ENCODE results near the gene EFNA1. TPM values are rescaled to one million over a fixed set of nuclear protein-coding genes. Genes with fewer than 3 reads are reported as not detected.
A peak's percentile ranks its signal among the peaks of the same experiment; 100 is the strongest.

EFNA1 gene
- total and polyA plus RNA-seq, 2 of the 8 experiments (the other 6 are each of a cell fraction or from before 2014, with no cell fraction given), result 4.9 to 14.6 TPM

- no peak overlapping the region for H3K9ac ChIP-seq (replicated peaks in 1 of 4; ENCODE audit: extremely low read depth in 1 of 4, low read depth in 3 of 4, low read length in 3 of 4)
- FAIRE-seq, result no peak
- no peak overlapping the region for H2BK12ac ChIP-seq (ENCODE audit: low read depth, low read length)
- H3K4me1 ChIP-seq (replicated peaks in 1 of 4; ENCODE audit: control insufficient read depth in 3 of 4, insufficient read depth in 4 of 4, low read length in 3 of 4), result peaks cover 16 to 46% (median 32%) of the 10 kb centered on the region in 4 experiments
- peaks cover 27% of the 10 kb centered on the region for H3K23me2 ChIP-seq (ENCODE audit: low read depth, low read length)
- H3K56ac ChIP-seq (replicated peaks; ENCODE audit: insufficient read length, low read depth, low read length), result no peak overlapping the region
- peak in 1 of 2 experiments; percentile 48 for DNase-seq (ENCODE audit: low read depth in 1 of 2, low spot score in 2 of 2)
- no peak overlapping the region for H2AFZ ChIP-seq (ENCODE audit: low read length)
- H3K27me3 ChIP-seq (replicated peaks in 1 of 4; ENCODE audit: control insufficient read depth in 3 of 4, extremely low read depth in 1 of 4, insufficient read depth in 3 of 4, low read length in 3 of 4), result peaks cover 33 to 50% (median 47%) of the 10 kb centered on the region in 4 experiments
- H4K91ac ChIP-seq (replicated peaks; ENCODE audit: insufficient read length, low read length), result no peak overlapping the region
- no peak overlapping the region for H4K5ac ChIP-seq (ENCODE audit: insufficient read length, low read depth, low read length)
- H4K20me1 ChIP-seq (replicated peaks in 1 of 2; ENCODE audit: control insufficient read depth in 1 of 2, insufficient read depth in 2 of 2, low read length in 2 of 2), result no peaks in the 10 kb centered on the region
- no peaks in the 10 kb centered on the region for H3K36me3 ChIP-seq (ENCODE audit: control insufficient read depth in 2 of 4, insufficient read depth in 4 of 4, low read length in 3 of 4)
- H2BK20ac ChIP-seq (ENCODE audit: low read length), result no peak overlapping the region
- POLR2A ChIA-PET (ENCODE audit: partially characterized antibody), result interaction anchor here (0.5 to 2.4 kb wide), 9 partner anchors 8 to 815 kb away, joined by 3 to 8 read pairs (median 4); partner anchors contain the start of gene KRTCAP2
- H2BK15ac ChIP-seq (ENCODE audit: low read length), result no peak overlapping the region; the same call in 1 of the 2 replicates
- H3K4me2 ChIP-seq (ENCODE audit: insufficient read depth in 1 of 2, low read depth in 2 of 2, low read length in 2 of 2), result peak overlapping the region; percentile 94 to 97; a peak in 2 of 4 replicates
- no peaks in the 10 kb centered on the region for H3K9me3 ChIP-seq (ENCODE audit: insufficient read depth in 2 of 2, low read depth in 1 of 2, low read length in 1 of 2)
- CTCF ChIA-PET (ENCODE audit: partially characterized antibody), result interaction anchor here (0.8 to 4.8 kb wide), 12 partner anchors 9 to 459 kb away, joined by 3 to 66 read pairs (median 4); partner anchors contain the start of gene KRTCAP2
- H3K27ac ChIP-seq (ENCODE audit: low read depth, low read length), result no peak overlapping the region
- no peak overlapping the region for H2AK5ac ChIP-seq (ENCODE audit: low read depth, low read length)
- H3K79me1 ChIP-seq (ENCODE audit: low read depth, low read length), result no peaks in the 10 kb centered on the region
- H2BK120ac ChIP-seq (replicated peaks; ENCODE audit: low read depth, low read length), result no peak overlapping the region
- no peak overlapping the region for H3K14ac ChIP-seq (ENCODE audit: insufficient read length)
- no peak overlapping the region for H3K4me3 ChIP-seq (ENCODE audit: extremely low read depth in 1 of 4, insufficient read depth in 2 of 4, low read depth in 3 of 4, low read length in 4 of 4)
- WGBS, 2 experiments (ENCODE audit: extremely low coverage in 1 of 2, insufficient coverage in 1 of 2, insufficient read length in 1 of 2, insufficient replicate concordance in 2 of 2, low coverage in 1 of 2, low lambda C conversion rate in 2 of 2, missing lambda C conversion rate in 1 of 2), result 74% methylated on average over 16 of the region's 16 CpGs; no CpG with 5 or more reads in 1 of the 2 experiments
- no peak overlapping the region for H3K23ac ChIP-seq (ENCODE audit: insufficient read length)
- H3K18ac ChIP-seq (ENCODE audit: extremely low read depth, low read length), result no peak overlapping the region
- no peak overlapping the region for H4K8ac ChIP-seq (ENCODE audit: extremely low read depth, insufficient read depth, low read length)
- TF ChIP-seq NRF1 (IDR thresholded peaks at IDR 0.05; ENCODE audit: low read depth, low read length), result no peak
- no peak for TF ChIP-seq TAF1 (IDR thresholded peaks at IDR 0.05; ENCODE audit: low read depth, low read length)
- TF ChIP-seq TEAD4 (IDR thresholded peaks at IDR 0.05; ENCODE audit: low read depth, low read length), result peak; percentile 80
- 0 out of 2 replicates have a peak, but pooled peaks have one; percentile 26 for TF ChIP-seq TCF12 (IDR thresholded peaks at IDR 0.05; ENCODE audit: low read depth, low read length)
- H3K79me2 ChIP-seq (ENCODE audit: control insufficient read depth in 1 of 2, insufficient read depth in 2 of 2, low read length in 2 of 2), result no peaks in the 10 kb centered on the region
- no peak overlapping the region for H3K4ac ChIP-seq (replicated peaks; ENCODE audit: insufficient read length, low read depth, low read length)
- no peak overlapping the region for H2BK5ac ChIP-seq (ENCODE audit: low read depth, low read length)
Observed at GRCh38 chr1:155124503-155125463, 2.9 kb upstream of the EFNA1 start.

Data from H1 (cell line).